ENCODE measurements around the gene IFNL3.

DNA sequence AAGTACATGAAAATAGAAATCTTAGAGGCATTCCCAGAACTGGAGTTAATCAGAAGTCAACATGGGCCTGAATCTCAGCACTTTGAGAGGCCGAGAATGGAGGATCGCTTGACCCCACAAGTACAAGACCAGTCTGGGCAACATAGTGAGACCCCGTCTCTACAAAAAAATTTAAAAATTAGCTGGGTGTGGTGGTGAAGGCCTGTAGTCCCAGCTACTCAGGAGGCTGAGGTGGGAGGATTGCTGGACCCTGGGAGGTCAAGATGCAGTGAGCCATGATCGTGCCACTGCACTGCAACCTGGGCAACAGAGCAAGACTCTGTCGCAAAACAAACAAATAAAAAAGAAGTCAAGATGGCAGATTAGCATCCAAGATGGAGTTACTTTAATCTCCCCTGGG lies 31.9 kb upstream of the IFNL3 start:
- no peak for TF ChIP-seq RXRA (IDR thresholded peaks at IDR 0.05)
- TF ChIP-seq, protein P1, sequence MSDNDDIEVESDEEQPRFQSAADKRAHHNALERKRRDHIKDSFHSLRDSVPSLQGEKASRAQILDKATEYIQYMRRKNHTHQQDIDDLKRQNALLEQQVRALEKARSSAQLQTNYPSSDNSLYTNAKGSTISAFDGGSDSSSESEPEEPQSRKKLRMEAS (IDR thresholded peaks at IDR 0.05): no peak
- TF ChIP-seq, protein P2, sequence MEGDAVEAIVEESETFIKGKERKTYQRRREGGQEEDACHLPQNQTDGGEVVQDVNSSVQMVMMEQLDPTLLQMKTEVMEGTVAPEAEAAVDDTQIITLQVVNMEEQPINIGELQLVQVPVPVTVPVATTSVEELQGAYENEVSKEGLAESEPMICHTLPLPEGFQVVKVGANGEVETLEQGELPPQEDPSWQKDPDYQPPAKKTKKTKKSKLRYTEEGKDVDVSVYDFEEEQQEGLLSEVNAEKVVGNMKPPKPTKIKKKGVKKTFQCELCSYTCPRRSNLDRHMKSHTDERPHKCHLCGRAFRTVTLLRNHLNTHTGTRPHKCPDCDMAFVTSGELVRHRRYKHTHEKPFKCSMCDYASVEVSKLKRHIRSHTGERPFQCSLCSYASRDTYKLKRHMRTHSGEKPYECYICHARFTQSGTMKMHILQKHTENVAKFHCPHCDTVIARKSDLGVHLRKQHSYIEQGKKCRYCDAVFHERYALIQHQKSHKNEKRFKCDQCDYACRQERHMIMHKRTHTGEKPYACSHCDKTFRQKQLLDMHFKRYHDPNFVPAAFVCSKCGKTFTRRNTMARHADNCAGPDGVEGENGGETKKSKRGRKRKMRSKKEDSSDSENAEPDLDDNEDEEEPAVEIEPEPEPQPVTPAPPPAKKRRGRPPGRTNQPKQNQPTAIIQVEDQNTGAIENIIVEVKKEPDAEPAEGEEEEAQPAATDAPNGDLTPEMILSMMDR (IDR thresholded peaks at IDR 0.05; ENCODE audit: low read depth, low read length, missing input control): no peak
- TF ChIP-seq SP1 (IDR thresholded peaks at IDR 0.05): no peak
- no peak for TF ChIP-seq FOXA2 (IDR thresholded peaks at IDR 0.05)
- TF ChIP-seq, protein P3, sequence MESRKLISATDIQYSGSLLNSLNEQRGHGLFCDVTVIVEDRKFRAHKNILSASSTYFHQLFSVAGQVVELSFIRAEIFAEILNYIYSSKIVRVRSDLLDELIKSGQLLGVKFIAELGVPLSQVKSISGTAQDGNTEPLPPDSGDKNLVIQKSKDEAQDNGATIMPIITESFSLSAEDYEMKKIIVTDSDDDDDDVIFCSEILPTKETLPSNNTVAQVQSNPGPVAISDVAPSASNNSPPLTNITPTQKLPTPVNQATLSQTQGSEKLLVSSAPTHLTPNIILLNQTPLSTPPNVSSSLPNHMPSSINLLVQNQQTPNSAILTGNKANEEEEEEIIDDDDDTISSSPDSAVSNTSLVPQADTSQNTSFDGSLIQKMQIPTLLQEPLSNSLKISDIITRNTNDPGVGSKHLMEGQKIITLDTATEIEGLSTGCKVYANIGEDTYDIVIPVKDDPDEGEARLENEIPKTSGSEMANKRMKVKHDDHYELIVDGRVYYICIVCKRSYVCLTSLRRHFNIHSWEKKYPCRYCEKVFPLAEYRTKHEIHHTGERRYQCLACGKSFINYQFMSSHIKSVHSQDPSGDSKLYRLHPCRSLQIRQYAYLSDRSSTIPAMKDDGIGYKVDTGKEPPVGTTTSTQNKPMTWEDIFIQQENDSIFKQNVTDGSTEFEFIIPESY (IDR thresholded peaks at IDR 0.05): no peak
- TF ChIP-seq HNF4G (IDR thresholded peaks at IDR 0.05): no peak
